H1 (cell line): Measurements from ENCODE around the gene MSI1. TPM values are rescaled to one million over a fixed set of nuclear protein-coding genes. Genes with fewer than 3 reads are reported as not detected.

Experiments
- HDAC2 ChIP-seq, 2 experiments: fragments of 300-600 bp in 1 of 2; sonication (generic) in 1 of 2; IDR thresholded peaks; 2 replicates each; pipeline ENCODE4 v1.6.1; 2011 to 2012; ENCODE audit warnings: low read depth in 2 of 2, low read length in 2 of 2, mild to moderate bottlenecking in 2 of 2, moderate library complexity in 2 of 2, borderline replicate concordance in 1 of 2, inconsistent platforms in 1 of 2
- SAP30 ChIP-seq: fragments of 300-600 bp; sonication (generic); IDR thresholded peaks from 2 replicates; pipeline ENCODE4 v1.7.1; 2012; ENCODE audit warnings: low read length, moderate library complexity, mild to moderate bottlenecking, inconsistent platforms; ENCODE audit not compliant: insufficient read depth, insufficient replicate concordance
- polyA plus RNA-seq, 7 experiments: library from polyadenylated mRNA; depleted of rRNA in 3 of 7; stranded (reverse) in 5 of 7; unstranded in 2 of 7; fragments of >200 nt in 5 of 7; fragments of 200-250 nt in 2 of 7; gene quantifications; 1 replicate in 5 of 7; 2 replicates in 1 of 7; 4 replicates in 1 of 7; pipeline versions ENCODE4 v1.2.1 to v1.2.3, GENCODE V29; 2011 to 2013; ENCODE audit warnings: missing spikeins in 2 of 7, mixed read lengths in 2 of 7
- total RNA-seq: library from RNA; stranded (reverse); fragmentation: NEBNext Ultra II Directional; extraction: Animal tissue kit (Norgen Biotek cat#: 25700); gene quantifications from 2 replicates; pipeline ENCODE4 v1.2.1, GENCODE V29; 2021

The MSI1 gene
- total and polyA plus RNA-seq, 2 of the 8 experiments (the other 6 are each of a cell fraction or from before 2014, with no cell fraction given): 13.5 to 51.9 TPM

GRCh38 chr12:120327593-120327992, 41.4 kb downstream of the MSI1 start, which contains the start of gene PLA2G1B (continued):
- no peak for TF ChIP-seq HDAC2 (IDR thresholded peaks at IDR 0.05; ENCODE audit: borderline replicate concordance in 1 of 2, low read depth in 2 of 2, low read length in 2 of 2)
- TF ChIP-seq SAP30: no peak
